ENCODE data around the gene MFN2.

Gene MFN2

GRCh38 chr1:12052997-12053686 lies 72.9 kb downstream of the MFN2 start:
- no peak for DNase-seq

GRCh38 chr1:12053752-12054548 lies 73.7 kb downstream of the MFN2 start:
- no peak for DNase-seq

- DNase-seq = no peak
These were observed 75.0 kb downstream of the MFN2 start for GRCh38 chr1:12055259-12055658.

- DNase-seq = no peak
These were observed 76.1 kb downstream of the MFN2 start for GRCh38 chr1:12056331-12056841.

GRCh38 chr1:12057382-12057781 lies 77.1 kb downstream of the MFN2 start:
- DNase-seq = no peak

GRCh38 chr1:12057940-12058687 lies 77.9 kb downstream of the MFN2 start:
- no peak for DNase-seq

GRCh38 chr1:12059226-12059625 lies 79.0 kb downstream of the MFN2 start:
- no peak for DNase-seq

- DNase-seq = no peak
These were observed 79.6 kb downstream of the MFN2 start for GRCh38 chr1:12059722-12060464.

GRCh38 chr1:12060500-12060899 lies 80.3 kb downstream of the MFN2 start:
- DNase-seq = no peak

Data from NCI-H1417 treated with DMSO at 0.1 percent for 48 hours (cell line).